Astrocyte of the spinal cord (primary cell): ENCODE results near the gene EMCN.
A peak's percentile ranks its signal among the peaks of the same experiment; 100 is the strongest.

Source experiments
- DNase-seq: peaks from one replicate; pipeline ENCODE4 v3.0.0; 2011; ENCODE audit warnings: low read depth, low spot score
- H3K4me3 ChIP-seq: 2 replicates; pipeline ENCODE4 v1.5.1; 2011; ENCODE audit warnings: low read depth, mild to moderate bottlenecking, low read length, moderate library complexity
- CTCF ChIP-seq: IDR thresholded peaks from 2 replicates; pipeline ENCODE4 v1.5.1; 2012; ENCODE audit warnings: low read depth, mild to moderate bottlenecking, low read length, inconsistent platforms
- in situ Hi-C: cut with HindIII; loops from 2 replicates; pipeline ENCODE4 v1.10.0; 2017; ENCODE audit warnings: low sequenced_read_pairs

EMCN gene

GRCh38 chr4:100431416-100431815 lies 86.4 kb downstream of the EMCN start:
- no peak for DNase-seq
- in situ Hi-C loops: no loop called here
- TF ChIP-seq CTCF: no peak
- no peak overlapping the region for H3K4me3 ChIP-seq

- in situ Hi-C loops: no loop called here
- no peak for DNase-seq
- no peak overlapping the region for H3K4me3 ChIP-seq
- no peak for TF ChIP-seq CTCF
Measured at GRCh38 chr4:100430451-100430850, 87.4 kb downstream of the EMCN start.

- H3K4me3 ChIP-seq: no peak overlapping the region
- in situ Hi-C loops: no loop called here
- no peak for TF ChIP-seq CTCF
- DNase-seq: no peak
Measured at GRCh38 chr4:100429616-100430015, 88.2 kb downstream of the EMCN start.

- H3K4me3 ChIP-seq: no peak overlapping the region
- no peak for TF ChIP-seq CTCF
- in situ Hi-C loops: no loop called here
- DNase-seq: peak; percentile 76
Measured at GRCh38 chr4:100428051-100428450, 89.8 kb downstream of the EMCN start.

GRCh38 chr4:100424376-100424775 lies 93.4 kb downstream of the EMCN start:
- DNase-seq: no peak
- no peak overlapping the region for H3K4me3 ChIP-seq
- in situ Hi-C loops: no loop called here
- TF ChIP-seq CTCF: no peak

- TF ChIP-seq CTCF: no peak
- H3K4me3 ChIP-seq: no peak overlapping the region
- no peak for DNase-seq
- in situ Hi-C loops: no loop called here
Measured at GRCh38 chr4:100422894-100423293, 94.9 kb downstream of the EMCN start.
